Measurements from ENCODE around the gene RAB40C. TPM values are rescaled to one million over a fixed set of nuclear protein-coding genes. Genes with fewer than 3 reads are reported as not detected.

RAB40C gene
- total and polyA plus RNA-seq, 2 donors from 2014 or later = 18.1 to 24.0 TPM

GRCh38 chr16:621526-622105 lies 31.8 kb downstream of the RAB40C start:
- no peaks in the 10 kb centered on the region for H3K4me1 ChIP-seq (ENCODE audit: control insufficient read depth in 2 of 3, insufficient read depth in 2 of 3, low read depth in 1 of 3, low read length in 3 of 3)
- TF ChIP-seq CTCF (IDR thresholded peaks at IDR 0.05; ENCODE audit: borderline replicate concordance, extremely low read depth, insufficient read depth) = no peak
- intact Hi-C loops (cut with DNase I) = no loop called here
- no peak overlapping the region for H3K9ac ChIP-seq (ENCODE audit: low read length in 3 of 3)
- no peaks in the 10 kb centered on the region for H3K27me3 ChIP-seq (ENCODE audit: control insufficient read depth, insufficient read depth, low read length)
- no peaks in the 10 kb centered on the region for H3K36me3 ChIP-seq (ENCODE audit: control insufficient read depth in 2 of 3, insufficient read depth in 3 of 3, low read length in 3 of 3)
- FAIRE-seq = no peak
- no peaks in the 10 kb centered on the region for H3K9me3 ChIP-seq (ENCODE audit: control insufficient read depth in 2 of 3, insufficient read depth in 1 of 3, low read length in 3 of 3)
- H3K27ac ChIP-seq (ENCODE audit: low read depth in 2 of 2, low read length in 2 of 2) = no peak overlapping the region
- peak in 1 of 5 donors; percentile 43 for DNase-seq
- no peak overlapping the region for H3K4me3 ChIP-seq (ENCODE audit: low read length in 3 of 3)

- Histone ChIP-seq H3K9me3 (ENCODE audit: control insufficient read depth in 2 of 3, insufficient read depth in 1 of 3, low read length in 3 of 3) (no peaks in the 10 kb centered on the region), H3K4me3 (ENCODE audit: low read length in 3 of 3) (no peak overlapping the region), H3K4me1 (ENCODE audit: control insufficient read depth in 2 of 3, insufficient read depth in 2 of 3, low read depth in 1 of 3, low read length in 3 of 3) (no peaks in the 10 kb centered on the region), H3K9ac (ENCODE audit: low read length in 3 of 3) (no peak overlapping the region), H3K27me3 (ENCODE audit: control insufficient read depth, insufficient read depth, low read length) (no peaks in the 10 kb centered on the region), H3K27ac (ENCODE audit: low read depth in 2 of 2, low read length in 2 of 2) (no peak overlapping the region), H3K36me3 (ENCODE audit: control insufficient read depth in 2 of 3, insufficient read depth in 3 of 3, low read length in 3 of 3) (peaks cover 0 to 6% (median 0%) of the 10 kb centered on the region in 3 donors)
- intact Hi-C loops (cut with DNase I) = no loop called here
- FAIRE-seq (no peak), DNase-seq (peak in 1 of 5 donors; percentile 30)
- no peak for TF ChIP-seq CTCF (IDR thresholded peaks at IDR 0.05; ENCODE audit: borderline replicate concordance, extremely low read depth, insufficient read depth)
Observed at GRCh38 chr16:622920-623280, 33.0 kb downstream of the RAB40C start.

GRCh38 chr16:624526-625070 lies 34.7 kb downstream of the RAB40C start:
- H3K4me1 ChIP-seq (ENCODE audit: control insufficient read depth in 2 of 3, insufficient read depth in 2 of 3, low read depth in 1 of 3, low read length in 3 of 3) = peaks cover 0 to 11% (median 6%) of the 10 kb centered on the region in 3 donors
- intact Hi-C loops (cut with DNase I) = no loop called here
- FAIRE-seq = no peak

More at GRCh38 chr16:624526-625070, 34.7 kb downstream of the RAB40C start:
- H3K36me3 ChIP-seq (ENCODE audit: control insufficient read depth in 2 of 3, insufficient read depth in 3 of 3, low read length in 3 of 3) = peaks cover 0 to 6% (median 0%) of the 10 kb centered on the region in 3 donors
- H3K9ac ChIP-seq (ENCODE audit: low read length in 3 of 3) = no peak overlapping the region
- H3K9me3 ChIP-seq (ENCODE audit: control insufficient read depth in 2 of 3, insufficient read depth in 1 of 3, low read length in 3 of 3) = no peaks in the 10 kb centered on the region
- DNase-seq = peak in 1 of 5 donors; percentile 47
- TF ChIP-seq CTCF (IDR thresholded peaks at IDR 0.05; ENCODE audit: borderline replicate concordance, extremely low read depth, insufficient read depth) = no peak
- H3K27me3 ChIP-seq (ENCODE audit: control insufficient read depth, insufficient read depth, low read length) = no peaks in the 10 kb centered on the region
- no peak overlapping the region for H3K4me3 ChIP-seq (ENCODE audit: low read length in 3 of 3)
- H3K27ac ChIP-seq (ENCODE audit: low read depth in 2 of 2, low read length in 2 of 2) = no peak overlapping the region

Measured in kidney (tissue), 14 donors.